Measurements from ENCODE around the gene TPK1.

- no peak for TF ChIP-seq CTCF (IDR thresholded peaks at IDR 0.05)
- TF ChIP-seq POLR2A (IDR thresholded peaks at IDR 0.05), result no peak
These were observed 318.9 kb downstream of the TPK1 start for GRCh38 chr7:144516729-144517525.

All from vagina (tissue), 2 donors.